H1 (cell line): ENCODE data around the gene UBE4A. TPM values are rescaled to one million over a fixed set of nuclear protein-coding genes. Genes with fewer than 3 reads are reported as not detected.

Experiments
- CTCF ChIA-PET: fragments of 300-600 bp; sonication (Branson Sonifier 250); formaldehyde crosslinking; loops from one replicate; lab custom pipeline; 2021; ENCODE audit not compliant: partially characterized antibody; lab: Charles Lee
- POLR2A ChIA-PET: fragments of 300-600 bp; sonication (Branson Sonifier 250); formaldehyde crosslinking; loops from one replicate; lab custom pipeline; 2021; ENCODE audit warnings: inconsistent platforms; ENCODE audit not compliant: partially characterized antibody; lab: Charles Lee
- DNase-seq, 2 experiments: peaks; one replicate each; pipeline versions ENCODE4 v3.0.0 to v3.0.0-alpha.2; 2010 to 2022; ENCODE audit warnings: low spot score in 2 of 2, low read depth in 1 of 2, mixed read lengths in 1 of 2
- FAIRE-seq: peaks from 2 replicates; lab custom pipeline; 2011; peaks lifted over from hg19 to GRCh38; lab: Jason Lieb, UNC
- H2AFZ ChIP-seq: 2 replicates; pipeline ENCODE4 v1.8.1; 2012; ENCODE audit warnings: low read length, inconsistent platforms
- H2AK5ac ChIP-seq: 2 replicates; pipeline ENCODE4 v1.6.1; 2013; ENCODE audit warnings: low read depth, low read length
- H2BK120ac ChIP-seq: replicated peaks from 2 replicates; pipeline ENCODE3; 2013; ENCODE audit warnings: low read depth, low read length, inconsistent platforms
- H2BK12ac ChIP-seq: 2 replicates; pipeline ENCODE4 v1.6.1; 2013; ENCODE audit warnings: low read depth, low read length
- H2BK15ac ChIP-seq: 2 replicates; pipeline ENCODE4 v1.6.1; 2013; ENCODE audit warnings: low read length
- H2BK20ac ChIP-seq: 2 replicates; pipeline ENCODE4 v1.6.1; 2013; ENCODE audit warnings: low read length
- H2BK5ac ChIP-seq: 2 replicates; pipeline ENCODE4 v1.6.1; 2013; ENCODE audit warnings: low read depth, low read length
- H3K14ac ChIP-seq: 2 replicates; pipeline ENCODE4 v1.6.1; 2013; ENCODE audit warnings: inconsistent platforms; ENCODE audit not compliant: insufficient read length
- H3K18ac ChIP-seq: 2 replicates; pipeline ENCODE4 v1.6.1; 2013; ENCODE audit warnings: low read length; ENCODE audit errors: extremely low read depth
- H3K23ac ChIP-seq: 2 replicates; pipeline ENCODE4 v1.6.1; 2013; ENCODE audit warnings: inconsistent platforms; ENCODE audit not compliant: insufficient read length
- H3K23me2 ChIP-seq: 2 replicates; pipeline ENCODE4 v1.6.1; 2013; ENCODE audit warnings: low read depth, low read length
- H3K27ac ChIP-seq: 2 replicates; pipeline ENCODE4 v1.6.1; 2011; ENCODE audit warnings: low read depth, low read length, inconsistent platforms
- H3K27me3 ChIP-seq, 4 experiments: replicated peaks in 1 of 4; 1 replicate in 1 of 4; 2 replicates in 3 of 4; pipeline versions ENCODE4 v1.6.1 to v1.8.1; 2011 to 2013; ENCODE audit warnings: low read length in 3 of 4, mild to moderate bottlenecking in 3 of 4, inconsistent platforms in 2 of 4, mixed read lengths in 2 of 4, moderate library complexity in 1 of 4; ENCODE audit not compliant: control insufficient read depth in 3 of 4, insufficient read depth in 3 of 4; ENCODE audit errors: extremely low read depth in 1 of 4
- H3K36me3 ChIP-seq, 4 experiments: 2 replicates each; pipeline versions ENCODE4 v1.6.1 to v1.8.1; 2011 to 2013; ENCODE audit warnings: mild to moderate bottlenecking in 4 of 4, low read length in 3 of 4, moderate library complexity in 2 of 4, control low read depth in 1 of 4, inconsistent platforms in 1 of 4; ENCODE audit not compliant: insufficient read depth in 4 of 4, control insufficient read depth in 2 of 4
- H3K4ac ChIP-seq: replicated peaks from 2 replicates; pipeline ENCODE3; 2013; ENCODE audit warnings: low read length, low read depth, mixed read lengths, inconsistent platforms; ENCODE audit not compliant: insufficient read length
- H3K4me1 ChIP-seq, 4 experiments: replicated peaks in 1 of 4; 1 replicate in 1 of 4; 2 replicates in 3 of 4; pipeline versions ENCODE4 v1.6.1 to v1.8.1; 2011 to 2013; ENCODE audit warnings: low read length in 3 of 4, inconsistent platforms in 2 of 4, mixed read lengths in 1 of 4; ENCODE audit not compliant: insufficient read depth in 4 of 4, control insufficient read depth in 3 of 4
- H3K4me2 ChIP-seq, 2 experiments: 2 replicates each; pipeline versions ENCODE4 v1.6.1 to v1.8.1; 2011 to 2013; ENCODE audit warnings: low read depth in 2 of 2, low read length in 2 of 2, control low read depth in 1 of 2, inconsistent platforms in 1 of 2, mild to moderate bottlenecking in 1 of 2; ENCODE audit not compliant: insufficient read depth in 1 of 2
- H3K4me3 ChIP-seq, 4 experiments: fragments of 200-600, 300-600 bp in 1 of 4; sonication (generic), shearing (Covaris generic), sonication (Bioruptor Twin) in 1 of 4; 2 replicates each; pipeline versions ENCODE4 v1.5.1 to v1.8.1; 2011 to 2016; ENCODE audit warnings: low read length in 4 of 4, low read depth in 3 of 4, control low read depth in 2 of 4, inconsistent platforms in 2 of 4, mild to moderate bottlenecking in 2 of 4, mixed read lengths in 1 of 4, moderate library complexity in 1 of 4; ENCODE audit not compliant: insufficient read depth in 2 of 4; ENCODE audit errors: extremely low read depth in 1 of 4
- H3K56ac ChIP-seq: replicated peaks from 2 replicates; pipeline ENCODE3; 2013; ENCODE audit warnings: low read depth, mild to moderate bottlenecking, mixed read lengths, low read length, inconsistent platforms; ENCODE audit not compliant: insufficient read length
- H3K79me1 ChIP-seq: 2 replicates; pipeline ENCODE4 v1.6.1; 2013; ENCODE audit warnings: low read depth, low read length, control low read depth
- H3K79me2 ChIP-seq, 2 experiments: 2 replicates each; pipeline versions ENCODE4 v1.6.1 to v1.8.1; 2012 to 2013; ENCODE audit warnings: low read length in 2 of 2, mild to moderate bottlenecking in 2 of 2, inconsistent platforms in 1 of 2; ENCODE audit not compliant: insufficient read depth in 2 of 2, control insufficient read depth in 1 of 2
- H3K9ac ChIP-seq, 4 experiments: replicated peaks in 1 of 4; 1 replicate in 1 of 4; 2 replicates in 3 of 4; pipeline versions ENCODE4 v1.6.1 to v1.8.1; 2011 to 2013; ENCODE audit warnings: low read depth in 3 of 4, low read length in 3 of 4, control low read depth in 2 of 4, mild to moderate bottlenecking in 2 of 4, moderate library complexity in 2 of 4, inconsistent platforms in 1 of 4; ENCODE audit errors: extremely low read depth in 1 of 4
- H3K9me3 ChIP-seq, 2 experiments: 2 replicates each; pipeline versions ENCODE4 v1.6.1 to v1.8.1; 2012 to 2013; ENCODE audit warnings: mild to moderate bottlenecking in 2 of 2, moderate library complexity in 2 of 2, control low read depth in 1 of 2, inconsistent platforms in 1 of 2, low read depth in 1 of 2, low read length in 1 of 2, mixed read lengths in 1 of 2; ENCODE audit not compliant: insufficient read depth in 2 of 2
- H4K20me1 ChIP-seq, 2 experiments: replicated peaks in 1 of 2; 2 replicates each; pipeline versions ENCODE3 to v1.8.1; 2011 to 2013; ENCODE audit warnings: inconsistent platforms in 2 of 2, low read length in 2 of 2, mild to moderate bottlenecking in 1 of 2; ENCODE audit not compliant: insufficient read depth in 2 of 2, control insufficient read depth in 1 of 2
- H4K5ac ChIP-seq: 2 replicates; pipeline ENCODE4 v1.6.1; 2013; ENCODE audit warnings: low read length, low read depth, mixed read lengths, inconsistent platforms; ENCODE audit not compliant: insufficient read length
- H4K8ac ChIP-seq: 2 replicates; pipeline ENCODE4 v1.8.0; 2013; ENCODE audit warnings: mild to moderate bottlenecking, moderate library complexity, low read length, inconsistent platforms; ENCODE audit not compliant: insufficient read depth; ENCODE audit errors: extremely low read depth
- H4K91ac ChIP-seq: replicated peaks from 2 replicates; pipeline ENCODE3; 2013; ENCODE audit warnings: low read length, mixed read lengths, inconsistent platforms; ENCODE audit not compliant: insufficient read length
- ATF3 ChIP-seq: IDR thresholded peaks from 2 replicates; pipeline ENCODE4 v1.6.1; 2011; ENCODE audit warnings: low read depth, mild to moderate bottlenecking, low read length; ENCODE audit not compliant: insufficient read depth
- CEBPB ChIP-seq: IDR thresholded peaks from 2 replicates; pipeline ENCODE4 v1.6.1; 2012; ENCODE audit warnings: low read depth, low read length
- CREB1 ChIP-seq: IDR thresholded peaks from 2 replicates; pipeline ENCODE4 v1.6.1; 2012; ENCODE audit warnings: inconsistent platforms
- EGR1 ChIP-seq: IDR thresholded peaks from 2 replicates; pipeline ENCODE4 v1.6.1; 2011; ENCODE audit warnings: low read depth, low read length, borderline replicate concordance
- JUN ChIP-seq: IDR thresholded peaks from 2 replicates; pipeline ENCODE4 v1.6.1; 2011; ENCODE audit warnings: low read depth, mild to moderate bottlenecking, improper control_type of control experiment, low read length
- RBBP5 ChIP-seq: IDR thresholded peaks from 2 replicates; pipeline ENCODE4 v1.7.1; 2012; ENCODE audit warnings: low read depth, mild to moderate bottlenecking, inconsistent platforms, low read length, moderate library complexity, borderline replicate concordance
- RFX5 ChIP-seq: IDR thresholded peaks from 2 replicates; pipeline ENCODE4 v1.6.1; 2011; ENCODE audit warnings: low read depth, low read length, improper control_type of control experiment, borderline replicate concordance
- TAF7 ChIP-seq: optimal IDR thresholded peaks from 2 replicates; pipeline ENCODE3; 2011; ENCODE audit warnings: low read depth, mild to moderate bottlenecking, inconsistent platforms, low read length, moderate library complexity, borderline replicate concordance
- TCF12 ChIP-seq: IDR thresholded peaks from 2 replicates; pipeline ENCODE4 v1.6.1; 2011; ENCODE audit warnings: low read depth, mild to moderate bottlenecking, low read length
- WGBS, 2 experiments: shearing (Covaris generic) in 1 of 2; methylation state at CpG; one replicate each; pipeline versions ENCODE4 v1.1.6 to v1.1.7; 2013 to 2015; ENCODE audit warnings: low lambda C conversion rate in 2 of 2, mixed read lengths in 2 of 2, inconsistent platforms in 1 of 2, low coverage in 1 of 2, missing lambda C conversion rate in 1 of 2; ENCODE audit not compliant: insufficient replicate concordance in 2 of 2, insufficient coverage in 1 of 2, insufficient read length in 1 of 2; ENCODE audit errors: extremely low coverage in 1 of 2, missing lambda C conversion rate in 1 of 2; 5-methylcytosine and 5-hydroxymethylcytosine counted together
- polyA plus RNA-seq, 7 experiments: library from polyadenylated mRNA; depleted of rRNA in 3 of 7; stranded (reverse) in 5 of 7; unstranded in 2 of 7; fragments of >200 nt in 5 of 7; fragments of 200-250 nt in 2 of 7; gene quantifications; 1 replicate in 5 of 7; 2 replicates in 1 of 7; 4 replicates in 1 of 7; pipeline versions ENCODE4 v1.2.1 to v1.2.3, GENCODE V29; 2011 to 2013; ENCODE audit warnings: missing spikeins in 2 of 7, mixed read lengths in 2 of 7
- total RNA-seq: library from RNA; stranded (reverse); fragmentation: NEBNext Ultra II Directional; extraction: Animal tissue kit (Norgen Biotek cat#: 25700); gene quantifications from 2 replicates; pipeline ENCODE4 v1.2.1, GENCODE V29; 2021

Gene UBE4A
- total and polyA plus RNA-seq, 2 of the 8 experiments (the other 6 are each of a cell fraction or from before 2014, with no cell fraction given): 11.3 to 34.5 TPM

- H4K91ac ChIP-seq: no peak overlapping the region
- TF ChIP-seq EGR1 (no peak), RBBP5 (no peak), RFX5 (no peak), JUN (no peak), ATF3 (no peak), TCF12 (no peak), CREB1 (no peak), TAF7 (no peak), CEBPB (no peak)
- H2AK5ac ChIP-seq: no peak overlapping the region
- ChIA-PET POLR2A (no interaction called here), CTCF (interaction anchor here (0.6 to 1.6 kb wide), 2 partner anchors 122 to 168 kb away, joined by 3 to 4 read pairs; no protein-coding TSS in a partner anchor)
- H3K27ac ChIP-seq: no peak overlapping the region
- H3K23me2 ChIP-seq: no peaks in the 10 kb centered on the region
- no peak overlapping the region for H3K14ac ChIP-seq
- no peak overlapping the region for H2BK20ac ChIP-seq
- no peak overlapping the region for H4K5ac ChIP-seq
- no peak overlapping the region for H3K9ac ChIP-seq
- H3K36me3 ChIP-seq: peaks cover 0 to 30% (median 20%) of the 10 kb centered on the region in 4 experiments; a peak in 7 of 8 replicates
- H3K79me2 ChIP-seq: peaks cover 0 to 17% of the 10 kb centered on the region in 2 experiments; a peak in 2 of 4 replicates
- no peaks in the 10 kb centered on the region for H3K9me3 ChIP-seq
- no peaks in the 10 kb centered on the region; a peak in 1 of 7 replicates for H3K27me3 ChIP-seq
- no peak overlapping the region for H2AFZ ChIP-seq
- H3K79me1 ChIP-seq: no peaks in the 10 kb centered on the region; the same call in 1 of the 2 replicates
- no peak overlapping the region for H2BK15ac ChIP-seq
- no peak overlapping the region for H3K4ac ChIP-seq
- H2BK12ac ChIP-seq: no peak overlapping the region
- H3K4me2 ChIP-seq: no peak overlapping the region
- H3K56ac ChIP-seq: no peak overlapping the region
- H4K8ac ChIP-seq: no peak overlapping the region
- no peak overlapping the region for H2BK120ac ChIP-seq
- no peaks in the 10 kb centered on the region for H3K4me1 ChIP-seq
- FAIRE-seq (no peak), DNase-seq (no peak)
- H3K23ac ChIP-seq: no peak overlapping the region
- H4K20me1 ChIP-seq: peaks cover 0 to 3% of the 10 kb centered on the region in 2 experiments
- no peak overlapping the region for H3K18ac ChIP-seq
- H3K4me3 ChIP-seq: no peak overlapping the region
- H2BK5ac ChIP-seq: no peak overlapping the region
- WGBS, 2 experiments: 100% methylated on average over 1 of the region's 1 CpG; no CpG with 5 or more reads in 1 of the 2 experiments
These were observed 6.9 kb downstream of the UBE4A start for GRCh38 chr11:118366287-118366686.
